IMR-90 (cell line): ENCODE results near the gene GMFB. TPM values are rescaled to one million over a fixed set of nuclear protein-coding genes. Genes with fewer than 3 reads are reported as not detected.

Experiments used
- ATAC-seq: fragments of 200-7000 bp; cut with Tn5 transposase; 2 replicates; pipeline ENCODE4 v1.9.1; 2020; ENCODE audit warnings: low read depth, mild to moderate bottlenecking, moderate library complexity
- BruUV-seq: library from RNA; stranded (reverse); fragments of 400-500 nt; replicated peaks from 2 replicates; lab custom pipeline; 2021; lab: Mats Ljungman, UMichigan
- CTCF ChIA-PET: fragments of 300-600 bp; formaldehyde crosslinking; extraction: SDS; loops from one replicate; lab custom pipeline; 2021; ENCODE audit warnings: antibody characterized with exemption; lab: Yijun Ruan, JAX
- POLR2A ChIA-PET: fragments of 300-600 bp; sonication (Branson Sonifier 250); formaldehyde crosslinking; loops from one replicate; lab custom pipeline; 2022; ENCODE audit warnings: antibody characterized with exemption; ENCODE audit not compliant: unreplicated experiment; lab: Charles Lee
- DNase-seq: peaks from one replicate; pipeline ENCODE4 v3.0.0; 2013
- H2AFZ ChIP-seq: replicated peaks from 2 replicates; pipeline ENCODE3; 2013; ENCODE audit warnings: low read length, mild to moderate bottlenecking; ENCODE audit not compliant: poor library complexity
- H2AK5ac ChIP-seq: 2 replicates; pipeline ENCODE4 v1.6.1; 2013; ENCODE audit warnings: low read depth, low read length, inconsistent platforms
- H2AK9ac ChIP-seq: replicated peaks from 2 replicates; pipeline ENCODE3; 2013; ENCODE audit warnings: mild to moderate bottlenecking, low read depth, low read length, moderate library complexity; ENCODE audit not compliant: poor library complexity
- H2BK120ac ChIP-seq: 2 replicates; pipeline ENCODE4 v1.6.1; 2013; ENCODE audit warnings: low read depth, low read length, inconsistent platforms
- H2BK15ac ChIP-seq: 3 replicates; pipeline ENCODE4 v1.6.1; 2013; ENCODE audit warnings: low read depth, low read length, inconsistent platforms
- H2BK20ac ChIP-seq: 2 replicates; pipeline ENCODE4 v1.6.1; 2013; ENCODE audit warnings: low read depth, mild to moderate bottlenecking, inconsistent platforms, low read length, moderate library complexity
- H2BK5ac ChIP-seq: 2 replicates; pipeline ENCODE4 v1.6.1; 2013; ENCODE audit warnings: mild to moderate bottlenecking, low read depth, low read length, inconsistent platforms; ENCODE audit not compliant: poor library complexity, severe bottlenecking
- H3K14ac ChIP-seq: replicated peaks from 2 replicates; pipeline ENCODE4 v1.6.1; 2013; ENCODE audit warnings: low read depth, low read length, inconsistent platforms
- H3K18ac ChIP-seq: 2 replicates; pipeline ENCODE4 v1.6.1; 2013; ENCODE audit warnings: low read depth, low read length, control low read depth
- H3K23ac ChIP-seq: 2 replicates; pipeline ENCODE4 v1.6.1; 2013; ENCODE audit warnings: low read depth, low read length, inconsistent platforms
- H3K27ac ChIP-seq: 2 replicates; pipeline ENCODE4 v1.5.1; 2013; ENCODE audit warnings: mild to moderate bottlenecking, control low read depth, low read length; ENCODE audit not compliant: insufficient read depth
- H3K27me3 ChIP-seq: 2 replicates; pipeline ENCODE4 v1.6.1; 2013; ENCODE audit warnings: low read length; ENCODE audit not compliant: control insufficient read depth, insufficient read depth
- H3K36me3 ChIP-seq: 2 replicates; pipeline ENCODE4 v1.6.1; 2013; ENCODE audit warnings: low read length, mixed read lengths; ENCODE audit not compliant: control insufficient read depth, insufficient read depth
- H3K4ac ChIP-seq: 2 replicates; pipeline ENCODE4 v1.6.1; 2013; ENCODE audit warnings: low read depth, low read length, inconsistent platforms
- H3K4me1 ChIP-seq: 2 replicates; pipeline ENCODE4 v1.6.1; 2013; ENCODE audit warnings: low read length, mixed read lengths; ENCODE audit not compliant: control insufficient read depth, insufficient read depth
- H3K4me2 ChIP-seq: 2 replicates; pipeline ENCODE4 v1.6.1; 2013; ENCODE audit warnings: low read depth, mild to moderate bottlenecking, control low read depth, low read length, moderate library complexity
- H3K4me3 ChIP-seq: 2 replicates; pipeline ENCODE4 v1.5.1; 2013; ENCODE audit warnings: low read depth, mild to moderate bottlenecking, control low read depth, low read length, moderate library complexity; ENCODE audit not compliant: insufficient read depth
- H3K56ac ChIP-seq: 2 replicates; pipeline ENCODE4 v1.6.1; 2013; ENCODE audit warnings: low read length, inconsistent platforms; ENCODE audit not compliant: insufficient read depth; ENCODE audit errors: extremely low read depth
- H3K79me1 ChIP-seq, 2 experiments: 2 replicates each; pipeline ENCODE4 v1.6.1; 2013; ENCODE audit warnings: low read length in 2 of 2, inconsistent platforms in 1 of 2, low read depth in 1 of 2
- H3K9ac ChIP-seq: 2 replicates; pipeline ENCODE4 v1.6.1; 2013; ENCODE audit warnings: low read depth, low read length, control low read depth
- H3K9me1 ChIP-seq: 2 replicates; pipeline ENCODE4 v1.6.1; 2013; ENCODE audit warnings: low read length, inconsistent platforms; ENCODE audit not compliant: insufficient read depth
- H3K9me3 ChIP-seq: 2 replicates; pipeline ENCODE4 v1.6.1; 2013; ENCODE audit warnings: low read length; ENCODE audit not compliant: control insufficient read depth, insufficient read depth
- H4K20me1 ChIP-seq: 2 replicates; pipeline ENCODE4 v1.6.1; 2013; ENCODE audit warnings: low read length, inconsistent platforms; ENCODE audit not compliant: insufficient read depth
- H4K5ac ChIP-seq: 2 replicates; pipeline ENCODE4 v1.6.1; 2013; ENCODE audit warnings: mild to moderate bottlenecking, low read depth, low read length, control low read depth
- H4K8ac ChIP-seq, 2 experiments: 2 replicates each; pipeline ENCODE4 v1.6.1; 2013; ENCODE audit warnings: low read depth in 2 of 2, low read length in 2 of 2, control low read depth in 1 of 2, inconsistent platforms in 1 of 2
- H4K91ac ChIP-seq: 2 replicates; pipeline ENCODE4 v1.6.1; 2013; ENCODE audit warnings: low read depth, low read length, inconsistent platforms; ENCODE audit not compliant: insufficient read depth
- BHLHE40 ChIP-seq: fragments of 150-350 bp; IDR thresholded peaks from 2 replicates; pipeline ENCODE4 v1.6.1; 2016; ENCODE audit warnings: mild to moderate bottlenecking, low read depth, low read length
- CHD1 ChIP-seq: IDR thresholded peaks from 2 replicates; pipeline ENCODE4 v1.6.1; 2012; ENCODE audit warnings: low read depth, low read length, improper control_type of control experiment
- MXI1 ChIP-seq: IDR thresholded peaks from 2 replicates; pipeline ENCODE4 v1.6.1; 2012; ENCODE audit warnings: low read depth, mild to moderate bottlenecking, low read length, moderate library complexity, borderline replicate concordance
- POLR2A ChIP-seq: IDR thresholded peaks from 2 replicates; pipeline ENCODE4 v1.6.1; 2012; ENCODE audit warnings: mild to moderate bottlenecking, low read depth, low read length
- RAD21 ChIP-seq: IDR thresholded peaks from 2 replicates; pipeline ENCODE4 v1.6.1; 2012; ENCODE audit warnings: low read length, improper control_type of control experiment
- RCOR1 ChIP-seq: IDR thresholded peaks from 2 replicates; pipeline ENCODE4 v1.6.1; 2012; ENCODE audit warnings: mild to moderate bottlenecking, low read length, improper control_type of control experiment; ENCODE audit not compliant: insufficient replicate concordance
- SMC3 ChIP-seq: fragments of 150-350 bp; IDR thresholded peaks from 2 replicates; pipeline ENCODE4 v1.6.1; 2016; ENCODE audit warnings: low read depth, mild to moderate bottlenecking, antibody characterized with exemption, low read length, moderate library complexity
- WGBS, 2 experiments: methylation state at CpG; one replicate each; pipeline versions ENCODE4 v1.1.5 to v1.1.7; 2013; ENCODE audit warnings: missing lambda C conversion rate in 2 of 2; ENCODE audit not compliant: insufficient read length in 1 of 2; ENCODE audit errors: extremely low coverage in 2 of 2; 5-methylcytosine and 5-hydroxymethylcytosine counted together
- dilution Hi-C: fragments of 300-500 bp; cut with HindIII; formaldehyde crosslinking; loops from one replicate; pipeline ENCODE4 v1.14.3; 2018; ENCODE audit warnings: low sequenced_read_pairs; ENCODE audit not compliant: unreplicated experiment
- in situ Hi-C: fragments of 300-500 bp; cut with MboI; formaldehyde crosslinking; loops from 3 replicates; pipeline ENCODE4 v1.14.3; 2019; ENCODE audit warnings: low sequenced_read_pairs, inconsistent platforms, mixed read lengths
- intact Hi-C: fragments of 100-400 bp; cut with micrococcal nuclease; formaldehyde crosslinking; loops from 2 replicates; pipeline ENCODE4 v1.10.0; 2022
- polyA plus RNA-seq, 3 experiments: library from polyadenylated mRNA; depleted of rRNA; stranded (reverse); fragments of >200 nt; gene quantifications; 2 replicates each; pipeline ENCODE4 v1.2.3, GENCODE V29; 2012; ENCODE audit warnings: low replicate concordance in 1 of 3
- total RNA-seq: library from RNA; depleted of rRNA; stranded (reverse); fragments of >200 nt; gene quantifications from 2 replicates; pipeline ENCODE4 v1.2.3, GENCODE V29; 2012
- TF ChIP-seq, protein P1 (sequence below): fragments of 150-350 bp; IDR thresholded peaks from 2 replicates; pipeline ENCODE4 v1.6.1; 2017; ENCODE audit warnings: mild to moderate bottlenecking, antibody characterized with exemption, low read length, low read depth

The GMFB gene
- total and polyA plus RNA-seq, 2 of the 4 experiments (the other 2 are of a cell fraction) = 22.4 to 59.1 TPM

DNA sequence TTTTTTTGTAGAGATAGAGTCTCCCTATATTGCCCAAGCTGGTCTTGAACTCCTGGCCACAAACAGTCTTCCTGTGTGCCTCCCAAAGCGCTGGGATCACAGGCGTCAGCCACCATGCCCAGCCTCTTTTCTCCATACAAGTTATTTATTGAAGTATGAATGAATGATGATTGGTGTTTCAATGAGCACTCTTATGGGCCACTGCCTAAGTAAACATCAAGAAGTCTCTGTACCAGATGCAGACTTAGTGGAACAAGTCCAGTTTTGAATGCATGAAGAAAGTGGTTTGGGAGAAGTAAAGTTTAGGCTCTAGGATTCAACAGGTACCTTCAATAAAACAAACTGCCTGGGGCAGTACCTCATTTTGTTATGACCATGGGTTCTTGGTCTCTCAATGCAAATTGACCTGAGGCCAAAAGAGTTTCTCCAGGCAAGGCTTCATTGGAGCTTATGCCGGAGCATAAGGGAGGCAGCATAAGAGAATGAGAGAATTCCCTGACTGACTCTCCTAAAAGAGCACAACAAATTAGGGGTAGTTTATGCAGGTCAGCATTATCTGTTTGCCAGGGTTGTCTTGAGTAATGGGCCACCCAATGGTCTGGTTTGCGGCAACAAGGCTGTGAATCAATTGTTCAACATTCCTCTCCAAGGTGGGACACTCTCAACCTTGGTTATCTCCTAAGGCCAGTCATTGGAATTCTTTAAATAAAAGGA, 1.1 kb upstream of the GMFB start:
- POLR2A ChIA-PET = no interaction called here
- no CpG with 5 or more reads among the region's 4 CpGs for WGBS, 2 experiments
- no peak overlapping the region for H2AK9ac ChIP-seq

More for the DNA sequence above, 1.1 kb upstream of the GMFB start:
- dilution Hi-C loops = no loop called here
- no peak overlapping the region for H2AFZ ChIP-seq
- H3K23ac ChIP-seq = 0 out of 2 replicates have a peak overlapping the region, but pooled peaks have one; percentile 97
- intact Hi-C loops = no loop called here
- ATAC-seq (no peak), DNase-seq (no peak)
- no peaks in the 10 kb centered on the region for H3K9me3 ChIP-seq
- H3K4me2 ChIP-seq = 0 out of 2 replicates have a peak overlapping the region, but pooled peaks have one; percentile 67
- in situ Hi-C loops = no loop called here
- no peak overlapping the region for H3K56ac ChIP-seq
- peak overlapping the region; percentile 52 to 99; a peak in 3 of 4 replicates for H4K8ac ChIP-seq
- H4K20me1 ChIP-seq = peaks cover 10% of the 10 kb centered on the region; the same call in 1 of the 2 replicates
- H4K91ac ChIP-seq = no peak overlapping the region
- no peak overlapping the region for H2BK120ac ChIP-seq
- H4K5ac ChIP-seq = no peak overlapping the region; the same call in 1 of the 2 replicates
- H2BK5ac ChIP-seq = no peak overlapping the region
- H2BK15ac ChIP-seq = no peak overlapping the region
- H3K27me3 ChIP-seq = no peaks in the 10 kb centered on the region
- no peak for TF ChIP-seq POLR2A
- no peak for TF ChIP-seq RCOR1
- TF ChIP-seq CHD1 = no peak
- TF ChIP-seq BHLHE40 = no peak
- TF ChIP-seq, protein P1, sequence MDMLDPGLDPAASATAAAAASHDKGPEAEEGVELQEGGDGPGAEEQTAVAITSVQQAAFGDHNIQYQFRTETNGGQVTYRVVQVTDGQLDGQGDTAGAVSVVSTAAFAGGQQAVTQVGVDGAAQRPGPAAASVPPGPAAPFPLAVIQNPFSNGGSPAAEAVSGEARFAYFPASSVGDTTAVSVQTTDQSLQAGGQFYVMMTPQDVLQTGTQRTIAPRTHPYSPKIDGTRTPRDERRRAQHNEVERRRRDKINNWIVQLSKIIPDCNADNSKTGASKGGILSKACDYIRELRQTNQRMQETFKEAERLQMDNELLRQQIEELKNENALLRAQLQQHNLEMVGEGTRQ = no peak
- TF ChIP-seq MXI1 = no peak
- no peak for TF ChIP-seq RAD21
- no peak for TF ChIP-seq SMC3
- 0 out of 2 replicates have a peak, but pooled peaks cover 4% of the 10 kb centered on the region for H3K4me1 ChIP-seq
- no peak overlapping the region for H2BK20ac ChIP-seq
- BruUV-seq = no TSS peak
- no peaks in the 10 kb centered on the region for H3K9me1 ChIP-seq
- CTCF ChIA-PET = interaction anchor here (1.0 kb wide), 1 partner anchor 306 kb away, joined by 3 read pairs; no protein-coding TSS in a partner anchor
- H3K36me3 ChIP-seq = no peaks in the 10 kb centered on the region
- H3K79me1 ChIP-seq = peaks cover 6 to 21% of the 10 kb centered on the region in 2 experiments
- no peak overlapping the region for H3K9ac ChIP-seq
- H2AK5ac ChIP-seq = no peak overlapping the region
- H3K4ac ChIP-seq = no peak overlapping the region
- H3K27ac ChIP-seq = no peak overlapping the region; the same call in 1 of the 2 replicates
- H3K14ac ChIP-seq = no peak overlapping the region
- H3K4me3 ChIP-seq = no peak overlapping the region
- no peak overlapping the region for H3K18ac ChIP-seq
